ENCODE measurements around the gene CRYGS.

GRCh38 chr3:186589856-186590579 is 45.8 kb upstream of the CRYGS start:
- TF ChIP-seq CTCF (IDR thresholded peaks at IDR 0.05) (no peak), POLR2A (IDR thresholded peaks at IDR 0.05) (no peak)

All from esophagus squamous epithelium (tissue), 4 donors.